ENCODE measurements around the gene HDAC8. TPM values are rescaled to one million over a fixed set of nuclear protein-coding genes. Genes with fewer than 3 reads are reported as not detected.
A peak's percentile ranks its signal among the peaks of the same experiment; 100 is the strongest.

Gene HDAC8
- total RNA-seq, 1 experiment from 2014 or later = 21.4 TPM

DNA sequence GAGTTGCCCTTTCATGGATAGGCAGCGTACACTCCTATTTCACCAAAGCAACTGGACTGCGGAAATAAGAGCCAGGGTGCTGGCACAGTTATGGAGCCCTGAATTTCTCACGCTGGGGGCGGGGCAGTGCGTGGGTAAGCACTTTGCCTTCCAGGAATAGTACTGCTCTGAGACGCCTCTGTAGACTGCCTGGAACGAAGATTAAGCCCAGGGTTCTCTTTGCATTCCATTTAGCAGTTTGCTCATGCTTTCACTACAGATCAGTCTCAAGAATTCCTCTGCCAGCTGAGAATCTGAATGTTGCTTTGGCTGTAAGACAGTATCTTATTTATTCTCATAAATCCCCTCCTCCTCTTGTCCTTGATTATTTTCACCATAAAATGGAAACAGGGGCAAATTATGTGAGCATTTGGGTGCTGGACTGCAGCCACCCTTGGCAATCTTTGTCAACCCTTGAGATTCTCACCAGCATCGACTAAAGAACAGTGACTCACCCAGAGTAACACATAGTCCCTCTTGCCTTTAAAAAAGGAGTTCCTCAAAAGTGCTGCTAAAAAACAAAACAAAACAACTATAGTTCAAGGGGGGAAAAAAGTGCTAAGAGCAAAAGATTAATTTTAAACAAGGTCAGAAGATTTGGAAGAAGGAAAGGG, 178.0 kb downstream of the HDAC8 start:
- no peak overlapping the region for H3K4me3 Mint-ChIP-seq
- no peak overlapping the region for H2BK20ac ChIP-seq (ENCODE audit: low read depth, low read length, poor library complexity, severe bottlenecking)
- no peaks in the 10 kb centered on the region for H3K79me2 ChIP-seq (ENCODE audit: insufficient read depth, low read length)
- no peaks in the 10 kb centered on the region for H4K20me1 ChIP-seq (ENCODE audit: control insufficient read depth, insufficient read depth, insufficient read length)
- no peak for DNase-seq
- H3K79me1 ChIP-seq (ENCODE audit: insufficient read depth, low read depth, low read length, poor library complexity, severe bottlenecking) = no peaks in the 10 kb centered on the region
- peaks cover 7% of the 10 kb centered on the region for H3K4me1 ChIP-seq (ENCODE audit: insufficient read depth, low read length)
- H2BK120ac ChIP-seq (ENCODE audit: low read depth, low read length, poor library complexity, severe bottlenecking) = no peak overlapping the region
- no peaks in the 10 kb centered on the region; the same call in 1 of the 2 replicates for H3K27me3 Mint-ChIP-seq (ENCODE audit: low read depth)
- no peak overlapping the region for H3K56ac ChIP-seq (ENCODE audit: insufficient read length, low read depth, low read length)
- no peak overlapping the region for H2BK5ac ChIP-seq (ENCODE audit: insufficient read length, low read length)
- H2BK15ac ChIP-seq (ENCODE audit: low read depth, low read length) = no peak overlapping the region
- no peak for TF ChIP-seq CTCF (conservative IDR thresholded peaks at IDR 0.05)
- peaks cover 0 to 4% (median 2%) of the 10 kb centered on the region in 3 experiments; a peak in 5 of 7 replicates for H3K36me3 Mint-ChIP-seq (ENCODE audit: insufficient read depth in 1 of 3, low read depth in 3 of 3)
- no peaks in the 10 kb centered on the region for H3K23me2 ChIP-seq (ENCODE audit: insufficient read length, low read depth, low read length, poor library complexity, severe bottlenecking)
- H3K23ac ChIP-seq (ENCODE audit: insufficient read length, low read depth, low read length) = no peak overlapping the region
- H2AFZ ChIP-seq (ENCODE audit: low read length) = no peak overlapping the region
- no peak overlapping the region for H2BK12ac ChIP-seq (ENCODE audit: insufficient read length, low read depth, low read length)
- H3K27me3 ChIP-seq (ENCODE audit: insufficient read depth, low read length) = no peaks in the 10 kb centered on the region
- H3T11ph ChIP-seq (ENCODE audit: low read length) = no peak overlapping the region
- no peak overlapping the region for H4K91ac ChIP-seq (ENCODE audit: insufficient read length, low read depth, low read length)
- peaks cover 38% of the 10 kb centered on the region for H3K9me3 ChIP-seq (ENCODE audit: control insufficient read depth, low read depth, low read length)
- WGBS (ENCODE audit: extremely low coverage, insufficient read length, low lambda C conversion rate) = no CpG with 5 or more reads among the region's 8 CpGs
- H3K14ac ChIP-seq (ENCODE audit: insufficient read depth, low read length) = no peak overlapping the region
- no peak overlapping the region for H3K9ac ChIP-seq (ENCODE audit: extremely low read depth, insufficient read length, low read length)
- H3K18ac ChIP-seq (ENCODE audit: insufficient read length, low read depth, low read length) = no peak overlapping the region
- H3K4ac ChIP-seq (ENCODE audit: low read depth, low read length) = no peak overlapping the region
- no peak overlapping the region for H3K27ac ChIP-seq (ENCODE audit: insufficient read length, low read depth, low read length)
- H4K5ac ChIP-seq (ENCODE audit: insufficient read length, low read depth, low read length) = no peak overlapping the region
- H3K9me3 Mint-ChIP-seq = peaks cover 43 to 58% of the 10 kb centered on the region in 2 experiments
- H3K4me1 Mint-ChIP-seq = peaks cover 20 to 29% of the 10 kb centered on the region in 2 experiments
- H2AK5ac ChIP-seq (ENCODE audit: insufficient read length, low read length) = no peak overlapping the region
- H3K27ac Mint-ChIP-seq = peak overlapping the region in 1 of 3 experiments; percentile 40; a peak in 1 of 7 replicates
- no peak overlapping the region for H3K4me2 ChIP-seq (ENCODE audit: insufficient read depth, insufficient read length, low read length)
- no peak overlapping the region for H4K8ac ChIP-seq (replicated peaks; ENCODE audit: insufficient read length, low read depth, low read length)
